Spleen (tissue), 11 donors: Measurements from ENCODE around the gene PDE1A. TPM values are rescaled to one million over a fixed set of nuclear protein-coding genes. Genes with fewer than 3 reads are reported as not detected.

Source experiments
- DNase-seq: peaks from one replicate; pipeline ENCODE4 v3.0.0-alpha.2; 2020
- H3K27ac ChIP-seq, 8 donors: fragments of 200-600 bp; sonication (generic) in 7 of 8; 1 replicate in 4 of 8; 2 replicates in 4 of 8; pipeline versions ENCODE4 v1.5.0 to v1.8.0; 2016 to 2021; ENCODE audit warnings: inconsistent platforms in 4 of 8, mild to moderate bottlenecking in 4 of 8, moderate library complexity in 1 of 8
- H3K27me3 ChIP-seq, 7 donors: fragments of 200-600 bp; sonication (generic) in 6 of 7; replicated peaks in 1 of 7; 1 replicate in 4 of 7; 2 replicates in 3 of 7; pipeline versions ENCODE4 v1.5.0 to v1.8.0; 2016 to 2021; ENCODE audit warnings: inconsistent platforms in 3 of 7, mild to moderate bottlenecking in 1 of 7
- H3K36me3 ChIP-seq, 6 donors: fragments of 200-600 bp; sonication (generic) in 5 of 6; 1 replicate in 4 of 6; 2 replicates in 2 of 6; pipeline versions ENCODE4 v1.5.0 to v1.8.0; 2016 to 2021; ENCODE audit warnings: inconsistent platforms in 2 of 6
- H3K4me1 ChIP-seq, 6 donors: fragments of 200-600 bp; sonication (generic) in 5 of 6; 1 replicate in 3 of 6; 2 replicates in 3 of 6; pipeline versions ENCODE4 v1.5.0 to v1.8.0; 2016 to 2021; ENCODE audit warnings: inconsistent platforms in 3 of 6
- H3K4me3 ChIP-seq, 8 donors: fragments of 200-600 bp; sonication (generic) in 7 of 8; 1 replicate in 4 of 8; 2 replicates in 4 of 8; pipeline versions ENCODE4 v1.5.0 to v1.8.0; 2016 to 2021; ENCODE audit warnings: inconsistent platforms in 4 of 8, mild to moderate bottlenecking in 4 of 8, moderate library complexity in 2 of 8
- H3K9me3 ChIP-seq, 8 donors: fragments of 200-600 bp; sonication (generic) in 7 of 8; 1 replicate in 4 of 8; 2 replicates in 4 of 8; pipeline versions ENCODE4 v1.5.0 to v1.8.0; 2016 to 2021; ENCODE audit warnings: inconsistent platforms in 4 of 8
- CTCF ChIP-seq, 11 experiments: fragments of 200-600 bp in 7 of 11; fragments of 450-650 bp in 4 of 11; sonication (generic) in 4 of 11; IDR thresholded peaks in 8 of 11; conservative IDR thresholded peaks in 3 of 11; 1 replicate in 7 of 11; 2 replicates in 4 of 11; pipeline versions ENCODE4 v1.4.0 to v1.8.0; 2016 to 2021; ENCODE audit warnings: antibody characterized with exemption in 11 of 11, inconsistent platforms in 4 of 11, mild to moderate bottlenecking in 1 of 11
- POLR2A ChIP-seq, 3 donors: fragments of 450-650 bp; IDR thresholded peaks; one replicate each; pipeline ENCODE4 v1.5.1; 2017; ENCODE audit warnings: antibody characterized with exemption in 3 of 3, mild to moderate bottlenecking in 1 of 3
- POLR2AphosphoS5 ChIP-seq, 3 donors: sonication (generic); formaldehyde crosslinking; IDR thresholded peaks; one replicate each; pipeline ENCODE4 v1.5.1; 2017; ENCODE audit warnings: antibody characterized with exemption in 3 of 3
- WGBS, 5 donors: extraction: QIAGEN DNeasy Blood & Tissue Kit in 3 of 5; methylation state at CpG; one replicate each; pipeline versions ENCODE4 v1.1.5 to v1.1.7; 2013 to 2018; 5-methylcytosine and 5-hydroxymethylcytosine counted together
- intact Hi-C: fragments of 100-400 bp; cut with DNase I; formaldehyde crosslinking; loops from one replicate; pipeline ENCODE4 v1.15.0; 2023; ENCODE audit warnings: low total_unique reads
- polyA plus RNA-seq, 3 donors: library from polyadenylated mRNA; stranded (reverse); fragments of 200-250 nt; gene quantifications; one replicate each; pipeline ENCODE4 v1.2.1, GENCODE V29; 2013
- total RNA-seq, 7 donors: library from RNA; depleted of rRNA in 3 of 7; stranded (reverse); fragments of >200 nt in 3 of 7; fragmentation: NEBNext Ultra II Directional in 4 of 7; extraction: Animal tissue kit (Norgen Biotek cat#: 25700) in 4 of 7; gene quantifications; one replicate each; pipeline versions ENCODE4 v1.1.0 to v1.2.1, GENCODE V29; 2016 to 2021
- donor health status: healthy with polysubstance abuse.
- donor health status: DM: no; HTN: no; CAD: no; lungs with moderate emphysema.
- donor health status: DM: no; HTN: no; CAD: no.
- donor health status: Bipolar disorder and iron deficiency.
- donor health status: healthy.
- donor health status: DM: no; HTN: no; CAD: no.
- donor health status: DM: yes; HTN: yes; CAD: no.

Gene PDE1A
- total and polyA plus RNA-seq, 10 donors = 1.5 to 7.8 (median 2.8) TPM

GRCh38 chr2:182406221-182406620, 20.6 kb downstream of the PDE1A start:
- Histone ChIP-seq H3K4me3 (no peak overlapping the region), H3K4me1 (no peaks in the 10 kb centered on the region), H3K27me3 (no peaks in the 10 kb centered on the region), H3K27ac (no peak overlapping the region), H3K9me3 (no peaks in the 10 kb centered on the region), H3K36me3 (no peaks in the 10 kb centered on the region)
- no peak for TF ChIP-seq POLR2A (IDR thresholded peaks at IDR 0.05)
- no peak for TF ChIP-seq POLR2AphosphoS5 (IDR thresholded peaks at IDR 0.05)
- no peak for TF ChIP-seq CTCF (IDR thresholded peaks at IDR 0.05 in 8 of 11, conservative IDR thresholded peaks at IDR 0.05 in 3 of 11)
- 58 to 82% (median 67%) methylated on average over 1 of the region's 1 CpG for WGBS, 5 donors
- DNase-seq = no peak
- intact Hi-C loops = no loop called here

DNA sequence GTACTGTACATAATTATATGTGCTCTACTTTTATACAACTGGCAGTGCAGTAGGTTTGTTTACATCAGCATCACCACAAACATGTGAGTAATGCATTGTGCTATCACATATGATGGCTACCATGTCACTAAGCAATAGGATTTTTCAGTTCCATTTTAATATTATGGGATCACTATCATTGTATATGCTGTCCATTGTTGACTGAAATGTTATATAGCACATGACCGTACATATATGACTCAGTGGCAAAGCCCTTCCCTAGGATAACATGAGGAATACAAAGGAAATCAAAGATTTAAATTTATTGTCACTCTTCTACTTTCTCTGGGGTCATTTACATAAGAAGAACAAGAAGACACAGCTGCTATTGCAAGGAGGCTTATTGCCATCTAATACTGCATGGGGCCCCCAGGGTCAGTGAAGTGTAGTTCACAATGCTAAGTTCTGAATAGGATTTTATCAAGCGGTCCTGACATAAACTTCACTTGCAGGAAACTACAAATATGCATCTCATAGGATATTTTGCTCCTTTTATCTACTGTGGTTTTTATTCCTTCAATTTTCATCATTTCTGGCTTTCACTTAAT, 21.8 kb downstream of the PDE1A start:
- H3K27me3 ChIP-seq = no peaks in the 10 kb centered on the region
- no peaks in the 10 kb centered on the region for H3K36me3 ChIP-seq
- H3K4me1 ChIP-seq = no peaks in the 10 kb centered on the region
- H3K27ac ChIP-seq = no peak overlapping the region
- WGBS, 5 donors = 89 to 96% (median 93%) methylated on average over 2 of the region's 2 CpGs
- no peak overlapping the region for H3K4me3 ChIP-seq
- intact Hi-C loops = no loop called here
- TF ChIP-seq CTCF (IDR thresholded peaks at IDR 0.05 in 8 of 11, conservative IDR thresholded peaks at IDR 0.05 in 3 of 11) (no peak), POLR2A (IDR thresholded peaks at IDR 0.05) (no peak), POLR2AphosphoS5 (IDR thresholded peaks at IDR 0.05) (no peak)
- H3K9me3 ChIP-seq = no peaks in the 10 kb centered on the region
- no peak for DNase-seq

DNA sequence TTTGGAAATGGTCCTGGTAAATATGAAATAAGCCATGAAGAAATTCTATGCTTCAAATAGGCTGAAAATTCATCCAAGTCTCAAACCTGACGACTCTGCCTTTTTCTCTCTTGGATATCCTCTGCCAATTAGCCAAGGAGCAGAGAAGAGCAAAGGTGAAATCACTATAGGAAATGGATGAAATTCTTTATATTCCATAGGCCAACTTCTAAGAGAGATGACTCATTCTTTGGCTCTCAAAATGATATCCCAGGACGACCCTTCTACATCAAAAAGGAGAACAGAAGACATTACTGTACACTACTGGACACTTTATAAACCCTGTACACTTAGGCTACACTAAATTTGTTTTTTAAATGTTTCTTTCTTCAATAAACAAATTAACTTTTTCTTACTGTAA, 22.7 kb downstream of the PDE1A start:
- no peak for DNase-seq
- no peaks in the 10 kb centered on the region for H3K36me3 ChIP-seq
- TF ChIP-seq POLR2AphosphoS5 (IDR thresholded peaks at IDR 0.05) = no peak
- intact Hi-C loops = no loop called here
- H3K4me1 ChIP-seq = no peaks in the 10 kb centered on the region
- no peak overlapping the region for H3K4me3 ChIP-seq
- no peak overlapping the region for H3K27ac ChIP-seq
- 51 to 76% (median 68%) methylated on average over 2 of the region's 2 CpGs for WGBS, 5 donors
- no peaks in the 10 kb centered on the region for H3K27me3 ChIP-seq
- H3K9me3 ChIP-seq = no peaks in the 10 kb centered on the region

DNA sequence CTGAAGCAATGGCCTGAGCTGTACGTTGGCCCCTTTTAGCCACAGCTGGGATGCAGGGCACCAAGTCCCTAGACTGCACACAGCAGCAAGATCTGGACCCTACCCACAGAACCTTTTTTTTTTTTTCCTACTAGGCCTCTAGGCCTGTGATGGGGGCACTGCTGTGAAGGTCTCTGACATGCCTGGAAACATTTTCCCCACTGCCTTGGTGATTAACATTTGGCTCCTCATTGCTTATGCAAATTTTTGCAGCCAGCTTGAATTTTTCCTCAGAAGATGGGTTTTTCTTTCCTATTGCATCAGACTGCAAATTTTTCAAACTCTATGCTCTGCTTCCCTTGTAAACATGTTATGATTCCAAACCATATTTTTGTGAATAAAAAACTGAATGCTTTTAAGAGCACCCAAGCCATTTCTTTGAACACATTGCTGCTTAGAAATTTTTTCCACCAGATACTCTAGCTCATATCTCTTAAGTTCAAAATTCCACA, 33.5 kb downstream of the PDE1A start:
- Histone ChIP-seq H3K4me3 (no peak overlapping the region), H3K9me3 (no peaks in the 10 kb centered on the region), H3K27ac (no peak overlapping the region), H3K27me3 (no peaks in the 10 kb centered on the region), H3K36me3 (no peaks in the 10 kb centered on the region), H3K4me1 (no peaks in the 10 kb centered on the region)
- no peak for DNase-seq
- 55 to 94% (median 81%) methylated on average over 1 of the region's 1 CpG for WGBS, 5 donors
- intact Hi-C loops = no loop called here
- TF ChIP-seq POLR2AphosphoS5 (IDR thresholded peaks at IDR 0.05) (no peak), POLR2A (IDR thresholded peaks at IDR 0.05) (no peak), CTCF (IDR thresholded peaks at IDR 0.05 in 8 of 11, conservative IDR thresholded peaks at IDR 0.05 in 3 of 11) (no peak)
